HuH-7.5 (cell line): ENCODE results near the gene CSRP3.
A peak's percentile ranks its signal among the peaks of the same experiment; 100 is the strongest.

Experiments used
- DNase-seq: peaks from one replicate; pipeline ENCODE4 v3.0.0; 2011; ENCODE audit warnings: low spot score

Gene CSRP3

DNA sequence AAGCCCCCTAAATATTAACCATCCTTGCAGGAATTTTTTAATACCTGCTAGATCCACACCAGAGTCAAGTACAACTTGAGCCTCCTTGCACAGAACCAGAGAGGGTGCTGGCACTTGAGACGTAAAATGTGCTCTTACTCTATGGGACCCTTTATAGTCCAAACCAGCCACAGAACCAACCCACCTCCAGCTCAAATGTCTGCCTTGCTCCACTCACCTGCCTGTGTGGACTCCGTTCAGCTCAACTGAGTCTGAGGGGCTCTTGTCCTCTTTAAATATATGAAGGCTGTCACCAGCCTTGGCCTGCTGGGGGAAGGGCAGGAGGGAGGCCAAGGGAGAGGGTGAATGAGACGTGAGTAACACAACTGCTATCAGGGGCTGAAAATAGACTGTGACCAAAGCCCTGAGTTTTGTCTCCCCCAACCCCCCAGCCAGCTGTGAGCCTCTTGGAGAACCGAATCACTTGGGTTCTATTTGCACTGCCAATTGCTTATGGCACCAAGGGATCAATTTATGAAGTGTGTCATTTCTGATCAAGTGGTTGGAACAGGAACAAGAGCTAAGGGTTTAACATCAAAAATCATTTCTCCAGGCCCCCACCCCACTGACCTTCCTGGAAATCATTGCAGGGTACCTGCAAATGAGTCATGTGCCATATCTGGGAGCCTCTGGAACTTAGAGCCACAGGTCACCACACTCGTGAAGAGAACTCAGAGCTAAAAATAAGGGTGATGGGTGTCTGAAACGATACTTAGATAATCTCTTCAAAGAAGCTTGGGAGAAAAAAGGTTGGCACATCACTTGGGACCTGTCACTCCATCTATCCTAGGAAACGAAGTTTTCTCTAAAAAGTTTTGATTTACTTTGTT, at the start of gene CSRP3:
CSRP3 (minus strand) TSS at position 247 of the 869 bp plus-strand sequence. CDS start 9,535 bp downstream, outside the sequence.
- DNase-seq, result no peak

DNA sequence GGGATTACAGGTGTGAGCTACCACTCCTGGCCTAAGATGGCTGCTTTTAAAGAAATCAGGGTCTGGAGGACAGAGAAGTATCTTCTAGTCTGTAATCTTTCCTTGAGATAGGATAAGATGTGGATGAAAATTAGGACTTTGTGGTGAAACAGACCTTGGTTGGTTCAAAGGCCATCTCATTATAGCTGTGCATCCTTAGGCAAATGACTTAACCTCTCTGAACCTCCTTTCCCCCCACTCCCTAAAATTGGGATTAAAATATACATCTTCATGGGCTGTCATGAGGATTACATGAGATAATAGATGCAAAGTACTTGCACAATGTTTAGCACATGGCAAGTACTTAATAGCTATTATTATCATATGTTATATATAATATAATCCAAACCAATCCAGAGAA, 49.8 kb upstream of the CSRP3 start:
- DNase-seq, result no peak

DNA sequence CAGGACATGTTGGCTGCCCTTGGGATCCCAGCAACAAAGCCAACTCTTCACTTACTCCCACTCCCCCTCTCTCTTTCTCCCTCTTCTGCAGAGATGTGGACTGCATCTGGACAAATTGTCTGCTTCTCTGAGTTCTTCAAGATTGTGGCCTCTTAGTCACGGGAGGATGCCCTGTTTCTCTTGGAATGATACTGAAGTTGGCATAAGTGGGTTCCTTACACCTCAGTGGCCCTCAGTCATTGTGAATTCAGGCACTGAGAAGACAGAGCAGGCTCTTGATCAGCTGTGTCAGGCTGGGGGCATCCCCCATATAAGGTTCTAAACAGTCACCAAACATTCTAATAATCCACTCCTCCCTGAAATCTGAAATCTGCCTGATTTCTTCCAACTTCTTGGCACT, 45.0 kb upstream of the CSRP3 start:
- DNase-seq, result no peak

DNA sequence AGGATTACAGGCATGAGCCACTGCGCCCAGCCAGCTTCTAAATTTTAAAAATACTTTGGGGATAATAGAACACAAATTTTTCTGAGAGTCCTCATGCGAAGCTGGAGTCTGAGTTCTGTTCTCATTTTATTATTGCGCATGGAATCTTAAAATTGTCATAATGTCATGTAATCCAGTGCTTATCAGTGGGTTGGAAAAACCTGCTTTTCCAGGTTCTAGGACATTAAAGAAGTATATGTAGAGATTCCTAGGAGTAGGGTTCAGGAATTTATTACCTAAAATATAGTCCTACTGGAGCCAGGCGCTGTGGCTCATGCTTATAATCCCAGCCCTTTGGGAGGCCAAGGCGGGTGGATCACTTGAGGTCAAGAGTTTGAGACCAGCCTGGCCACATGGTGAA, 43.6 kb upstream of the CSRP3 start:
- no peak for DNase-seq

- no peak for DNase-seq
These were observed 42.8 kb upstream of the CSRP3 start for GRCh38 chr11:19244621-19245020.

- DNase-seq, result peak; percentile 22
These were observed 42.3 kb upstream of the CSRP3 start for GRCh38 chr11:19244084-19244483.

DNA sequence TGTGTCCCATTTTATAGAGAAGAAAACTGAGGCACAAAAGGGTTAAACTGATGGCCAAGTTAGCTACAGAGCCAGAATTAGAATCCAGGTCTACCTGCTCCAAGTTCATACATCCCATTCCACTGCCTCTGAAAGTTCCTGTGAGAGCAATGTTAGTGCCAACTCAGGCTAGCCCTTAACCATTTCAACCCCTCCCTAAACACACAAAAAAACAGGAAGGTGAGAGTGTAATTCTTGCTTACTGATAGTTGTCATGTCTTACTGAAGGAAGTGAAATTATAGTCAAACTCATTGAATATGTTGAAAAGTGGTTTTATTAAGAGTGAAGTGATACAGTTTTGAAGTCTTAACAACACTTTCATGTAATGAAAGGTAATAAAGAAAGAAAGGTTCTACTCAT, 41.8 kb upstream of the CSRP3 start:
- DNase-seq, result no peak

GRCh38 chr11:19243143-19243542, 41.4 kb upstream of the CSRP3 start:
- DNase-seq, result no peak

DNA sequence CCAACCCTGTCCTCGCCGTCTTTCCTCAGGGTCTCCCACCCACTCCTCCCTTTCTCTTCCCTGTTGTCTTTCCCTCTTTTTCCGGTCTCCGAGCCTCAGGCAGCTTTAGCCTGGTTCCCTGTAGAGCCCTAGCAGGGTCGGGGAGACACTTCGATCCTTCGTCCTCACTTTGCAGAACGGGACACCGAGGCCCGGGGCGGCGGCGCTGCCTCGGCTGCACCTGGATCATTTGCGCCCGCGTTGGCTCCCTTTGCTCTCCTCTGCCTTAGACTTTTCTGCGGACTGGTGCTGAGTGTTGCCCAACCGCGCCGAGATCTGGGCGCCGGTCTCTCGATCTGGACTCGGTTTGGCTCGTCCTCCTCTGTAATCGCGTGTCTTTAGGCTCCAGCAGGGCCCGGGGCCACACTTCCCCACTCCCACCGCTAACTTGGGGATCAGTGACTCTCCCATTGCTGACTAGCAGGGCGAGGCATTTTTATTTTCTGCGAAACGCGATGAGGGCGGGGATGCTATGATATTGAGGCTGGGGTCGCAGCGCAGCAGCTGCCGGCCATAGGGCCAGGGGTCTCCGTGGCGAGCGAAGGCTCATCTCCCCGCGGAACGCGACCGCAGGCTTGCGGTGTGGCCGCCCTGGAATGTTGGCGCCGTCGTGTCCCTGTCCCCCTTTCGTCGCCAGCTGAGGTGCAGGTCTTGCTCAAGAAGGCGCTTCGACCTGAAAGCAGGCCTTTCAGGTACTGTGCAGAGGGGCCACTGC, 40.6 kb upstream of the CSRP3 start:
- DNase-seq, result no peak

DNA sequence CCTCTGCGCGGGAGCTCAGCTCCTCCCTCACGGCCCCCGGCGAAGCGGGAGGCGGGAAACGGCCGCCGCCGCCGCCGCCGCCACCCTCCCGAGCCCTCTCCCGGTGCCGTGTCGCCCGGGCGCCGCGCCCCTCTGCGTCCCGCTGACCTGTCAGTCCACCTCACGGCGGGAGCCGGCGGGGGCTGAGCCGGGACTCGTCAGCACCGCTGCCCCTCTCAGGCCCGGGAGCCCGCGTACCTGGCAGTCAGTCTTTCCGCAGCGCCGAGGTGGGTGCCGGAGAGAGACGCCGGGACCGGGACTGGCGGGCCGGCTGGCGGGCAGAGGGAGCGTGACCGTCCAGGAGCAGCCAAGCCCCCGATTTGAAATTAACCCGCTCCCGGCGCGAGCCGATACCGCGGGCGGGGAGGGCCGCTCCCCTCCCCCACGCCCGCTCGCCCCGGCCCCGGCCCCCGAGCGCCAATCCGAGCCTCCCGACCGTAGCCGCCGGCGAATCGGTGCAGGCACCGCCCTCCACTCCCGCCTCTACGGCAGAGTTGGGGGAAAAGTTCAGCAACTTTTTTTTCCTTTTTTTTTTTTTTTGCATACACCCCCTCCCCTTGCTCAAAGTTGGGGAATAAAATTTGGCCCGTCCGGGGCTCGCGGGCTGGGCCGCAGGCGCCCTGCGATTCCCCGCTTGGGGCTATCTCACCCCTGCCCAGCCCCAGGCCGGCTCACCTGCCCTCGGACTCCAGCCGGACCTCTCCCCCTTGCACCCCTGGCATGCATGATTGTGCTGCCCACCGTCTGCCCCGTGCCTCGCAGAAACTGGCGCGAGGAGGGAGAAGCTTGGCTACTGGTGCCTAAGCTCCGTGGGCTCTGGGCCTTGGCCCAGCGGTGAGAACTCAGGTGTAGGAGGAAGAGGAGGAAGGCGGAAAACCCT, 39.7 kb upstream of the CSRP3 start:
- peak; percentile 71 for DNase-seq

DNA sequence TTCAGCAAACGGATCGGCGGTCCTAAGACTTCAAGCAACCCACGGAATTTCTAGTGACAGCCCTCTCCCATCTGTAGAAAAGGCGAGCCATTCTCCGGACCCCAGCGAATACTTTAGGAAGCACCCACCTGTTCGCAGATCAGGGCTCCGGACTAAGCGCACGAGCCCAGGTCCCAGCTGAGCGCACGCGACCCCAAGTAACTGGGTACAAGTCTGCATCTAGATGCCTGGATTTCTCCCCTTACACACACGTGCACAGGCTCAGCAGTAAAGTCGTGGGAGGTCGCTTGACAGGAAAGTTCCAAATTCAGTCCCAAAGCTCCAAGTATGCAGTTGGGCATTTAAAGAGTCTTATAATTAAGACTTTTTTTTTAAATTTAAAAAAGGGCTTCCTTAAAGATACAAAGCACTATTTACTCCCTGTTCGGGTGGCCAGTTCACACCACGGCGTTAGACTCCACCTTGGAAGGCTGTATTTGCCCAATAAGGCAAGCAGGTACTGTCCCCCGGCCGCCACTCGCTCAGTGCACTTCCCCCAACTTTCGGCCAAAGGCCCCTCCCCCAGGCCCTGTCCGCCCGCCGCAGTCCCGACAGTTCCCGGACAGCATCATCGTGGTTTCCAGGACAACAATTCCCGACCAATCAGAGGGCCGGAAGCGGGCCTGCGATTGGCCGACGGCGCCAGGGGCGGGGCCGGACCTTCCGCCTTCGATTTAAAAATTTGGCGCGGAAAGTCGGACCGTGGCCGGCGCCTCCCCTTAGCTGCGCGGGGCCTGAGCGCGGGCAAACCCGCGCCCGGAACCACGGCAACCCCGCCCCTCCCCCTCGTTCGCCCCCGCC, 38.9 kb upstream of the CSRP3 start, which contains the start of gene E2F8:
E2F8 (minus strand) TSS at position 526 of the 840 bp plus-strand sequence. CDS start 824 bp downstream, outside the sequence.
- peak; percentile 88 for DNase-seq

- DNase-seq, result no peak
These were observed 37.3 kb upstream of the CSRP3 start for GRCh38 chr11:19239039-19239438.

- no peak for DNase-seq
These were observed 36.0 kb upstream of the CSRP3 start for GRCh38 chr11:19237813-19238212.

DNA sequence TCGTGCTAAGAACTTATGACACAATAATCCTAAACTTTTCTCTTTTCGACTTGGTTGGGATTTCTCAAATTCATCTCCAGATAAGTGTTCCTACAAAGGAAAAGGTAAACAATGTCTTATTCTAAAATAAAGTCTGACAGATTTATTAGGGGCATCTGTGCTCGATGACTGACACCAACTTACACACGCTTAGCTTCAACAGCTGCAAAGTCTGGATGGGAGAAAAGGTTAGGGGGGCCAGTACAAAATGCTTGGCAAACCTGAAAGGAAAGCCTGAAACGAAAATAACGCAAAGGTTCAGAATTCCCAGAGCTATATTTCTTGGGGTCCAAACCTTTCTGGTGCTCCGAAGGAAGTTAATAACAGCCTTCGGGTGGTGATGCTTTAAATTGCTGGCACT, 35.6 kb upstream of the CSRP3 start:
- no peak for DNase-seq

- DNase-seq, result no peak
These were observed 32.5 kb upstream of the CSRP3 start for GRCh38 chr11:19234231-19234817.

DNA sequence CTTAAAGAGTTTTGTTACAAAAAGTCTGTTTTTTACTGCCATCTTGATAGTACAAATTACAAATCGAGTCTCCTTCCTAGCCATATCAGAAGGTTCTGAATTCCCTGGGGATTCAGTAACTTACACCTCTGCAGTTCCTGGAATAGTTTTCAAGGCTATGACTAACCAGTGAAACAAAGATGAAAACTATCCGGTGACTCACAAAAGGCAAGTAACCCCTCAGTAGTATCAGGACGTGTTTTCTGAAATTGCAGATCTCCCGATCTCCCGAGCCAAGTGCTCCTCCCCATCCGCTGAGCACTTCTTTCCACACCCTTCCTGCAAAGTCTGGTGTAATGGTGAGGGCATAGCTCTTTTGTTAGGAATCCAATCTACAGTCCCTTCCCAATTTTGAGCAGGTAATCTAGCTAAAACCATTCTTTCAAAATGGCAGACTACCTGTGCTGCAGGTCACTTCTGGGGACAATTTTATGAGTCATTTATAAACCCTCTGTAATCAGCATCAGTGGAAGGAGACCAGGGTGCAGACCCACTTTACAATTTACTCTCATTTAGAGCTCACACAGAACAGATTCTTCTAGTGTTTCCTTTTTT, 31.2 kb upstream of the CSRP3 start:
- DNase-seq, result no peak

DNA sequence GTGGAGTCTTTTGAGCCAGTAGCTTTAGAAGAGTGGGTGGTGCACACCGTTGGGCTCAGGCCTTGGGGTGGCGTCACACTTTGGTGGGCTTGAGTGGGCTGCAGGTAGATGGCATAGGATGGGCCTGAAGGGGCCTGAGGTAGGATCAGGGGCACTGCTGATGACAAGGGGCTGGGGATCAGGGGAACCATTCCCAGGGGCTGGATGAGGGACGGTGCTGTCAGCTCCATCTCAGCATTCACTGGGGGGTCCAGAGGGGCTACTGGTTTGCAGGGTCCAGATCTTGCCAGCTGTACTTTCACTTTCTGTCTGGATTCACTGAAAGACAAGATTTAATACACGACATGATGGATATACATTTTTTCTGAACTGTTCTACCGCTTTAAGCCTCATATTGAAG, 27.9 kb upstream of the CSRP3 start:
- DNase-seq, result no peak

DNA sequence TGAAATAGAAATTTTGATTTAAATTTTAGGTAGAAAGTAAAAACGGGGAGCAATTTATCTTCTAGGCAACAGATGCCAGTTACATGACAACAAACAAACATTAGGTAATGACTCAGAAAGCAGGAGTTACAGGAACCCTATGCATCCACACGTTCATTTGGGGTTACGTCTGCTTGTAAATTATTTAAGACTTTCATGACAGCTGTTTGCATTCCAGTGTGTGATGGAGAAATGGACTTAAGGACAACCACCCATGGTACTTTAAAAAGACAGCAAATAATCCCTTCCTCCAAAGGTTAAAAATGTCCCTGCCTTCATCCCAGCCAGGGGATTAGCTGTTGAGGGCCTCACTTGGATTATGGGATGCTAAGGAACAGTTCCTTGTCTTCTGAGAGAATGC, 27.2 kb upstream of the CSRP3 start:
- no peak for DNase-seq

- DNase-seq, result no peak
These were observed 24.8 kb upstream of the CSRP3 start for GRCh38 chr11:19226378-19227195.
